HepG2 (cell line): ENCODE data around the gene PRSS33. TPM values are rescaled to one million over a fixed set of nuclear protein-coding genes. Genes with fewer than 3 reads are reported as not detected.

Experiments
- ATAC-seq: fragments of 200-7000 bp; cut with Tn5 transposase; 3 replicates; pipeline ENCODE4 v1.9.1; 2020; ENCODE audit warnings: mild to moderate bottlenecking, moderate library complexity
- BruUV-seq: library from RNA; stranded (reverse); fragments of 400-500 nt; replicated peaks from 2 replicates; lab custom pipeline; 2021; lab: Mats Ljungman, UMichigan
- CTCF ChIA-PET: fragments of 300-600 bp; formaldehyde crosslinking; extraction: SDS; loops from one replicate; lab custom pipeline; 2021; ENCODE audit warnings: low total read pairs, inconsistent platforms, low intra/inter-chr PET ratio; lab: Yijun Ruan, JAX
- POLR2A ChIA-PET: fragments of 350-600 bp; sonication (Branson Sonifier 250); formaldehyde crosslinking; loops from one replicate; lab custom pipeline; 2020; ENCODE audit warnings: antibody characterized with exemption, inconsistent platforms; lab: Yijun Ruan, JAX
- DNase-seq: peaks from one replicate; pipeline ENCODE4 v3.0.0-alpha.2; 2015; ENCODE audit warnings: low spot score
- FAIRE-seq: peaks from 3 replicates; lab custom pipeline; 2011; peaks lifted over from hg19 to GRCh38; lab: Jason Lieb, UNC
- H2AFZ ChIP-seq: one replicate; pipeline ENCODE4 v1.6.1; 2011; ENCODE audit warnings: low read length, inconsistent platforms
- H3K27ac ChIP-seq: fragments of 300-600 bp; 3 replicates; pipeline ENCODE4 v1.8.0; 2011; ENCODE audit warnings: mixed run types, mild to moderate bottlenecking, mixed read lengths, low read length, inconsistent platforms; ENCODE audit not compliant: insufficient read depth; ENCODE audit errors: extremely low read length
- H3K27me3 ChIP-seq, 2 experiments: fragments of 200-600 bp in 1 of 2; 2 replicates in 1 of 2; 3 replicates in 1 of 2; pipeline versions ENCODE4 v1.6.0 to v1.8.0; 2011; ENCODE audit warnings: low read length in 2 of 2, mild to moderate bottlenecking in 2 of 2, moderate library complexity in 2 of 2, inconsistent platforms in 1 of 2; ENCODE audit not compliant: insufficient read depth in 2 of 2, control insufficient read depth in 1 of 2
- H3K36me3 ChIP-seq, 2 experiments: fragments of 200-600 bp in 1 of 2; replicated peaks in 1 of 2; 2 replicates in 1 of 2; 3 replicates in 1 of 2; pipeline versions ENCODE4 v1.5.1 to v1.8.0; 2011; ENCODE audit warnings: low read length in 2 of 2, inconsistent platforms in 1 of 2; ENCODE audit not compliant: insufficient read depth in 2 of 2, control insufficient read depth in 1 of 2
- H3K4me1 ChIP-seq: 2 replicates; pipeline ENCODE4 v1.5.1; 2012; ENCODE audit warnings: low read length, inconsistent platforms; ENCODE audit not compliant: insufficient read depth
- H3K4me2 ChIP-seq: 2 replicates; pipeline ENCODE4 v1.6.0; 2011; ENCODE audit warnings: low read depth, low read length, inconsistent platforms
- H3K4me3 ChIP-seq, 3 experiments: fragments of 200-600 bp in 1 of 3; sonication (generic), shearing (Covaris generic) in 1 of 3; replicated peaks in 1 of 3; 2 replicates each; pipeline ENCODE4 v1.5.1; 2011 to 2016; ENCODE audit warnings: low read length in 3 of 3, inconsistent platforms in 2 of 3, low read depth in 2 of 3, mild to moderate bottlenecking in 2 of 3, control low read depth in 1 of 3, mixed read lengths in 1 of 3; ENCODE audit not compliant: insufficient read depth in 1 of 3
- H3K79me2 ChIP-seq: one replicate; pipeline ENCODE4 v1.6.1; 2011; ENCODE audit warnings: low read length, inconsistent platforms; ENCODE audit not compliant: insufficient read depth
- H3K9ac ChIP-seq: 2 replicates; pipeline ENCODE4 v1.6.0; 2011; ENCODE audit warnings: mild to moderate bottlenecking, low read depth, low read length, inconsistent platforms; ENCODE audit not compliant: insufficient read depth
- H3K9me3 ChIP-seq: 2 replicates; pipeline ENCODE4 v1.5.1; 2012; ENCODE audit warnings: mild to moderate bottlenecking, low read length
- H4K20me1 ChIP-seq: 2 replicates; pipeline ENCODE4 v1.6.0; 2011; ENCODE audit warnings: inconsistent platforms, mild to moderate bottlenecking, low read length, moderate library complexity; ENCODE audit not compliant: insufficient read depth
- ARNT ChIP-seq: fragments of 450-650 bp; IDR thresholded peaks from 2 replicates; pipeline ENCODE4 v1.6.1; 2017
- POLR2A ChIP-seq, 2 experiments: IDR thresholded peaks; 2 replicates each; pipeline ENCODE4 v1.6.1; 2011; ENCODE audit warnings: low read depth in 2 of 2, low read length in 2 of 2, mild to moderate bottlenecking in 1 of 2, moderate library complexity in 1 of 2; ENCODE audit not compliant: insufficient read depth in 1 of 2
- POLR2AphosphoS2 ChIP-seq: IDR thresholded peaks from 2 replicates; pipeline ENCODE4 v1.6.1; 2011; ENCODE audit warnings: low read depth, low read length, improper control_type of control experiment
- RBFOX2 ChIP-seq: fragments of 200-400 bp; formaldehyde crosslinking; IDR thresholded peaks from 2 replicates; pipeline ENCODE4 v1.6.1; 2017; ENCODE audit warnings: low read depth, mild to moderate bottlenecking, low read length
- ZFP90 ChIP-seq: sonication (generic); formaldehyde crosslinking; IDR thresholded peaks from 2 replicates; pipeline ENCODE4 v1.8.0; 2022; ENCODE audit warnings: missing genetic modification reagents, mild to moderate bottlenecking, inconsistent platforms, borderline replicate concordance
- WGBS: methylation state at CpG from one replicate; pipeline ENCODE4 v1.1.6; 2017; ENCODE audit warnings: low lambda C conversion rate; 5-methylcytosine and 5-hydroxymethylcytosine counted together
- in situ Hi-C: cut with HindIII; loops from 2 replicates; pipeline ENCODE4 v1.10.0; 2017; ENCODE audit warnings: low pct_unique_long_range_greater_than_20kb; ENCODE audit not compliant: extremely low pct_ligation_motif_present
- intact Hi-C: fragments of 100-400 bp; cut with micrococcal nuclease; formaldehyde crosslinking; loops from one replicate; pipeline ENCODE4 v1.10.0; 2022; ENCODE audit not compliant: unreplicated experiment
- polyA plus RNA-seq, 8 experiments: library from polyadenylated mRNA; depleted of rRNA in 3 of 8; stranded (reverse) in 7 of 8; unstranded in 1 of 8; fragments of >200 nt; fragmentation: Illumina TruSeq in 4 of 8; extraction: Trizol in 4 of 8; gene quantifications; 2 replicates each; pipeline versions ENCODE4 v1.2.1 to v1.2.3, GENCODE V29; 2011 to 2016; ENCODE audit warnings: low read depth in 4 of 8, missing spikeins in 1 of 8, mixed read lengths in 1 of 8; ENCODE audit not compliant: insufficient read depth in 1 of 8
- total RNA-seq, 5 experiments: library from RNA; depleted of rRNA; stranded (reverse); fragments of >200 nt; fragmentation: Illumina TruSeq; extraction: Trizol; gene quantifications; 2 replicates each; pipeline ENCODE4 v1.2.3, GENCODE V29; 2016; ENCODE audit warnings: low read depth in 1 of 5

Gene PRSS33
- total and polyA plus RNA-seq, 2 of the 13 experiments (the other 11 are each of a cell fraction or from before 2014, with no cell fraction given) = not detected

DNA sequence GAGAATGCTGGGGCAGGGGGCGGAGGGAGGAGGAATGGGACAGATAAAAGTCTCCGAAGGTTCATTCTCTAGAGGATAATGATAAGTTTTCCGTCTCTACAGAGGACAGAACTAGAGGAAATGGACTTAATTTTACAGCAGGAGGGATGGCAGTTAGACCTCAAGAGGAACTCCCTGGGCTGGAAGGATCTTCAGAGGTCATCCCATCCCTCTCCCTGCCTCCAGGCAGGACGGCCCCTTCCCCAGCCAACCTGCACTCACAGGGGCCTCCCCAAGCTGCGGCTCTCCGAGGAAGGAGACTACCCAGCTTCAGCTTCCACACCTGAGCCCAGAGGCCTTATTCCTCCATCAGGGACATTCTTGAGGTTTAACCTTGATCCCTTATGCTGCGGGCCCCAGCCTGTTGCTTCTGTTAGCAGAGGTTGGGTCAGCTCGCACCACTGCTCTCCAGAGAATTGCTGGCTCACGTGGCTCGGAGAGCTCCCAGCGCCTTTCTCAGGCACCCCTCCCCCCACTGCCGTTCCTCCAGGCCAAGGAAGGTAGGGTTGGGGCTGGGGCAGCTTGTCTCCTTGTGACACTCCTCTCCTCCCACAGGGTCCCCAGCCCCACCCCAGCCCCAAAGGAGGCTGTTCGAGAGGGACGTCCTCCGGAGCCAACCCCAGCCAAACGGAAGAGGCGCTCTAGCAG, 18.8 kb downstream of the PRSS33 start:
- in situ Hi-C loops (no loop called here), intact Hi-C loops (no loop called here)
- ChIA-PET POLR2A (interaction anchor here (1.5 kb wide), 1 partner anchor 9 kb away, joined by 3 read pairs; the partner anchor contains the start of gene ELOB), CTCF (no interaction called here)
- no peaks in the 10 kb centered on the region for H3K27me3 ChIP-seq
- no peak overlapping the region for H3K4me2 ChIP-seq
- H3K27ac ChIP-seq = no peak overlapping the region
- peaks cover 10% of the 10 kb centered on the region for H4K20me1 ChIP-seq
- no peaks in the 10 kb centered on the region for H3K9me3 ChIP-seq
- no peaks in the 10 kb centered on the region for H3K4me1 ChIP-seq
- no peak for TF ChIP-seq ZFP90 (CRISPR knock-in tag)
- 0 out of 4 replicates have a peak, but pooled peaks of 1 of the 2 experiments have one; percentile 15 for TF ChIP-seq POLR2A (IDR thresholded peaks at IDR 0.05; ENCODE audit: insufficient read depth in 1 of 2, low read depth in 2 of 2, low read length in 2 of 2)
- TF ChIP-seq RBFOX2 = peak; percentile 20; the same call in 1 of the 2 replicates
- DNase-seq = no peak
- H3K36me3 ChIP-seq = peaks cover 49 to 94% of the 10 kb centered on the region in 2 experiments
- no peak overlapping the region for H3K9ac ChIP-seq
- 93% methylated on average over 16 of the region's 17 CpGs for WGBS
- H2AFZ ChIP-seq = no peak overlapping the region
- BruUV-seq = no TSS peak
- no peak for ATAC-seq
- FAIRE-seq = no peak
- H3K79me2 ChIP-seq = peaks cover 16% of the 10 kb centered on the region
- H3K4me3 ChIP-seq = no peak overlapping the region

GRCh38 chr16:2767891-2768290, 19.5 kb downstream of the PRSS33 start:
- no peak for ATAC-seq
- in situ Hi-C loops (no loop called here), intact Hi-C loops (no loop called here)
- Histone ChIP-seq H4K20me1 (peaks cover 12% of the 10 kb centered on the region), H2AFZ (no peak overlapping the region), H3K79me2 (peaks cover 22% of the 10 kb centered on the region), H3K9me3 (no peaks in the 10 kb centered on the region), H3K27me3 (no peaks in the 10 kb centered on the region), H3K36me3 (peaks cover 48 to 94% of the 10 kb centered on the region in 2 experiments), H3K4me2 (no peak overlapping the region), H3K4me3 (no peak overlapping the region), H3K27ac (no peak overlapping the region), H3K4me1 (no peaks in the 10 kb centered on the region), H3K9ac (no peak overlapping the region)
- TF ChIP-seq POLR2AphosphoS2 = peak; percentile 81
- no peak for TF ChIP-seq ARNT
- WGBS = 97% methylated on average over 14 of the region's 14 CpGs
- CTCF ChIA-PET = no interaction called here
- no peak for DNase-seq
- BruUV-seq = no TSS peak
- no peak for FAIRE-seq
- POLR2A ChIA-PET = interaction anchor here (3.5 kb wide), 1 partner anchor 15 kb away, joined by 15 read pairs; the partner anchor contains the start of gene SRRM2
